ENCODE results near the gene FOXD2. TPM values are rescaled to one million over a fixed set of nuclear protein-coding genes. Genes with fewer than 3 reads are reported as not detected.

The FOXD2 gene
- total RNA-seq, 1 donor from 2014 or later = 0.07 TPM

Other genes starting within 250 kb of the FOXD2 start
- gene PDZK1IP1, start 248.0 kb upstream of the FOXD2 start, total RNA-seq = 0.34 TPM in 1 of 2 replicates, not detected in the other
- gene TAL1, start 205.8 kb upstream of the FOXD2 start, total RNA-seq = 0.14 and 0.17 TPM in 2 replicates
- gene STIL, start 123.9 kb upstream of the FOXD2 start, total RNA-seq = 5.1 and 8.8 TPM in 2 replicates
- gene CMPK1, start 104.3 kb upstream of the FOXD2 start, total RNA-seq = 136 and 143 TPM in 2 replicates
- 0.14 TPM in 1 of 2 replicates, not detected in the other for gene FOXE3, start 21.8 kb upstream of the FOXD2 start, total RNA-seq

All from astrocyte (in vitro differentiated cells and primary cell).